ENCODE measurements around the gene KNDC1.

DNA sequence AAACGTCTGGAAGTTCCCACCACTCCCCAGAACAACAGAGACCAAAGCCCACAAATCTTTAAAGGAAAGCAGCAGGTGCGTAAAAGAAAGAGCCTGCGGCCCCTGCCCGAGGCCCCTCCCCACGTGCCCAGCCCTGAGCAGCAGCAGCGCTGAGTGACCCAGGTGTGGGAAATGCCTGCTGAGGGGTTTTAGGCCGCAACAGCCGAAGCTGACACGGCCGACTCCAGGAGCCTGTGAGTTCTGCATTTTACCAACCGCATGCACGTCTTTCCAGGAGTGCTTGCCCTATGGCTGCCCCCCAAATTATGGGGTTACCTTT is 1.6 kb upstream of the KNDC1 start:
- TF ChIP-seq CTCF (IDR thresholded peaks at IDR 0.05) (no peak), POLR2A (IDR thresholded peaks at IDR 0.05) (no peak)
